Endothelial cell of umbilical vein (primary cell): Measurements from ENCODE around the gene BCAS4.

Source experiments
- EZH2 ChIP-seq: IDR thresholded peaks from 2 replicates; pipeline ENCODE4 v1.6.1; 2012; ENCODE audit warnings: borderline replicate concordance, low read depth, mild to moderate bottlenecking, moderate library complexity, low read length, inconsistent platforms; ENCODE audit not compliant: severe bottlenecking
- POLR2A ChIP-seq: IDR thresholded peaks from 2 replicates; pipeline ENCODE4 v1.6.1; 2012; ENCODE audit warnings: low read depth, mild to moderate bottlenecking, control low read depth, low read length
- TF ChIP-seq, protein P1 (sequence below), 2 donors: IDR thresholded peaks; 1 replicate in 1 of 2; 2 replicates in 1 of 2; pipeline ENCODE4 v1.5.1; 2011; ENCODE audit warnings: low read length in 2 of 2, mild to moderate bottlenecking in 2 of 2, moderate library complexity in 2 of 2, control low read depth in 1 of 2, inconsistent platforms in 1 of 2, low read depth in 1 of 2; ENCODE audit not compliant: insufficient read depth in 1 of 2; ENCODE audit errors: extremely low read depth in 1 of 2

DNA sequence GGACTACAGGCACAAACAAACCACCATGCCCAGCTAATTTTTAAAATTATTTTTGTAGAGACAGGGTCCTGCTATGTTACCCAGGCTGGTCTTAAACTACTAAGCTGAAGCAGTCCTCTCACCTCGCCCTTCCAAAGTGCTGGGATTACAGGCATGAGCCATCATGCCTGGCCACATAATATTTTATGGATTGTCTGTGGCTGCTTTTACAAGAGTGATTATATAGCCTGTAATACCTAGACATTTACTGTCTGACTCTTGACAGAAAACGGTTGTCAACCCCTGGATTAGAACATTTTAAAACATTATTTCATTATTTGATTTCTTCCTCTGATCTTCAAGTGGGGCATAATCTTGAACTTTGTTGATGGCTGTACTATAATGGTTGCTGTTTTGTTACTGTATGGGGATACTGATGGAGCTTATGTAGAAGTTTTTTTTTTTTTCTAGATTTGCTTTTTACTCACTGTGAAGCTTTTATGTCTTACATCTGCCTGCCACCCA is 49.2 kb upstream of the BCAS4 start:
- TF ChIP-seq, protein P1, sequence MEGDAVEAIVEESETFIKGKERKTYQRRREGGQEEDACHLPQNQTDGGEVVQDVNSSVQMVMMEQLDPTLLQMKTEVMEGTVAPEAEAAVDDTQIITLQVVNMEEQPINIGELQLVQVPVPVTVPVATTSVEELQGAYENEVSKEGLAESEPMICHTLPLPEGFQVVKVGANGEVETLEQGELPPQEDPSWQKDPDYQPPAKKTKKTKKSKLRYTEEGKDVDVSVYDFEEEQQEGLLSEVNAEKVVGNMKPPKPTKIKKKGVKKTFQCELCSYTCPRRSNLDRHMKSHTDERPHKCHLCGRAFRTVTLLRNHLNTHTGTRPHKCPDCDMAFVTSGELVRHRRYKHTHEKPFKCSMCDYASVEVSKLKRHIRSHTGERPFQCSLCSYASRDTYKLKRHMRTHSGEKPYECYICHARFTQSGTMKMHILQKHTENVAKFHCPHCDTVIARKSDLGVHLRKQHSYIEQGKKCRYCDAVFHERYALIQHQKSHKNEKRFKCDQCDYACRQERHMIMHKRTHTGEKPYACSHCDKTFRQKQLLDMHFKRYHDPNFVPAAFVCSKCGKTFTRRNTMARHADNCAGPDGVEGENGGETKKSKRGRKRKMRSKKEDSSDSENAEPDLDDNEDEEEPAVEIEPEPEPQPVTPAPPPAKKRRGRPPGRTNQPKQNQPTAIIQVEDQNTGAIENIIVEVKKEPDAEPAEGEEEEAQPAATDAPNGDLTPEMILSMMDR (IDR thresholded peaks at IDR 0.05; ENCODE audit: extremely low read depth in 1 of 2, insufficient read depth in 1 of 2, low read depth in 1 of 2, low read length in 2 of 2), result no peak
- TF ChIP-seq POLR2A (no peak), EZH2 (no peak)
